Measurements from ENCODE around the gene TAX1BP1. TPM values are rescaled to one million over a fixed set of nuclear protein-coding genes. Genes with fewer than 3 reads are reported as not detected.

Gene TAX1BP1
- total RNA-seq, 5 donors from 2014 or later (not counting 1 experiment from before 2014, with no cell fraction given), result 80.2 to 118 (median 90.2) TPM

GRCh38 chr7:27751888-27752660 is 12.1 kb downstream of the TAX1BP1 start:
- ChIA-PET CTCF (interaction anchor here in 1 of 2 donors (1.4 kb wide), 1 partner anchor 12 kb away, joined by 3 read pairs; the partner anchor contains the start of gene TAX1BP1), POLR2A (no interaction called here)
- DNase-seq, result no peak
- ATAC-seq (replicated peaks in 1 of 4), result no peak
- Histone ChIP-seq H3K4me3 (ENCODE audit: control insufficient read depth in 1 of 2, extremely low read depth in 1 of 2, low read length in 1 of 2) (no peak overlapping the region), H3K27me3 (replicated peaks in 1 of 2; ENCODE audit: control insufficient read depth in 2 of 2, extremely low read depth in 1 of 2, insufficient read depth in 2 of 2, low read length in 1 of 2) (no peaks in the 10 kb centered on the region), H3K9me3 (no peaks in the 10 kb centered on the region), H3K36me3 (ENCODE audit: control insufficient read depth in 2 of 2, extremely low read depth in 1 of 2, insufficient read depth in 1 of 2, low read length in 1 of 2) (peaks cover 0 to 56% of the 10 kb centered on the region in 2 donors), H3K4me1 (ENCODE audit: control insufficient read depth in 1 of 2, extremely low read depth in 1 of 2, insufficient read depth in 2 of 2, low read length in 2 of 2) (no peaks in the 10 kb centered on the region), H3K27ac (ENCODE audit: low read length) (no peak overlapping the region)
- Mint-ChIP-seq H3K9me3 (no peaks in the 10 kb centered on the region), H3K4me3 (no peak overlapping the region), H3K27me3 (no peaks in the 10 kb centered on the region), H3K36me3 (peaks cover 69% of the 10 kb centered on the region), H3K27ac (no peak overlapping the region), H3K4me1 (peaks cover 65 to 75% (median 67%) of the 10 kb centered on the region in 3 donors)
- 100% methylated on average over 4 of the region's 6 CpGs for WGBS (ENCODE audit: insufficient coverage)

DNA sequence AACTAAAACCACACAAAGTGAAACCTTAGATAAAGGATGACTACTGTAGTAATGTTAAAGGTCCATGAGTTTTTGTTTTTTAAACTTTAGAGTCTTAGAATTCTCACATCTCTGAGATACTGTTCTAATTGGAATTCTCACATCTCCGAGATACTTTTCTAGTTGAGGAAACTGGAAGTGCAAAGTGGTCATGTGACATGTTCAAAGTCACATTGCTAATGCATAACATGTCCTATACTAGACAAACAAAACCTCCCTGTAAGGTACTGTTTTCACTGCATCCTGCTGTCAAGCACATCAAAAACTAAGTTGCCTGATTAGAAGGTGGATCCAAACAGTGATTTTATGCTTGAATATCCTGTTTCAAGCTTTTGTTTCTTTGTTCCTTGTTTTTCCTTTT is 13.9 kb downstream of the TAX1BP1 start:
- H3K27me3 Mint-ChIP-seq, result no peaks in the 10 kb centered on the region
- no peaks in the 10 kb centered on the region for H3K9me3 Mint-ChIP-seq
- H3K9me3 ChIP-seq, result no peaks in the 10 kb centered on the region
- POLR2A ChIA-PET, result no interaction called here
- H3K27ac Mint-ChIP-seq, result no peak overlapping the region
- CTCF ChIA-PET, result no interaction called here
- H3K36me3 Mint-ChIP-seq, result peaks cover 73% of the 10 kb centered on the region
- H3K4me3 ChIP-seq (ENCODE audit: control insufficient read depth in 1 of 2, extremely low read depth in 1 of 2, low read length in 1 of 2), result no peak overlapping the region
- H3K4me1 Mint-ChIP-seq, result peaks cover 64 to 72% (median 66%) of the 10 kb centered on the region in 3 donors
- H3K27me3 ChIP-seq (replicated peaks in 1 of 2; ENCODE audit: control insufficient read depth in 2 of 2, extremely low read depth in 1 of 2, insufficient read depth in 2 of 2, low read length in 1 of 2), result no peaks in the 10 kb centered on the region
- peaks cover 0 to 60% of the 10 kb centered on the region in 2 donors for H3K36me3 ChIP-seq (ENCODE audit: control insufficient read depth in 2 of 2, extremely low read depth in 1 of 2, insufficient read depth in 1 of 2, low read length in 1 of 2)
- ATAC-seq (replicated peaks in 1 of 4) (no peak), DNase-seq (no peak)
- no CpG with 5 or more reads among the region's 1 CpG for WGBS (ENCODE audit: insufficient coverage)
- no peak overlapping the region for H3K4me3 Mint-ChIP-seq
- no peaks in the 10 kb centered on the region for H3K4me1 ChIP-seq (ENCODE audit: control insufficient read depth in 1 of 2, extremely low read depth in 1 of 2, insufficient read depth in 2 of 2, low read length in 2 of 2)
- H3K27ac ChIP-seq (ENCODE audit: low read length), result no peak overlapping the region

DNA sequence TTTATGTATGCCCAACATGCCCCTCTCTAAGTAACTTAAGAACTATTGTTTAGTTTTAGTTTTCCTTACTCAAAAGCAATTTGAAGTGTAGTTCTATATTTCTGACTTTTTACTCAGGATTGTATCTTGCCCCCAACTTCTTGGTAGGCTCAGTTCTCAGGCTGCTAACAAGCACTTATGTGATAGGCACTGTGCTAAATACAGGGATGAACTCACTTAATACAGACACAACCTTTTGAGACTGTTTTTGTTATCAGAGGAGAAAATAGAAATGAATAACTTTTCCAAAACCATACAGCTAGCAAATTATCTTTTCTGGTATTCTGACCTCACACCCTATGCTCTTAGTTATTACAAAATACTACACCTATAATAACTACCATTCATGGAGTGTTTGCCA is 16.3 kb downstream of the TAX1BP1 start:
- Histone ChIP-seq H3K9me3 (no peaks in the 10 kb centered on the region), H3K27ac (ENCODE audit: low read length) (no peak overlapping the region), H3K36me3 (ENCODE audit: control insufficient read depth in 2 of 2, extremely low read depth in 1 of 2, insufficient read depth in 1 of 2, low read length in 1 of 2) (peaks cover 0 to 43% of the 10 kb centered on the region in 2 donors), H3K27me3 (replicated peaks in 1 of 2; ENCODE audit: control insufficient read depth in 2 of 2, extremely low read depth in 1 of 2, insufficient read depth in 2 of 2, low read length in 1 of 2) (no peaks in the 10 kb centered on the region), H3K4me3 (ENCODE audit: control insufficient read depth in 1 of 2, extremely low read depth in 1 of 2, low read length in 1 of 2) (no peak overlapping the region), H3K4me1 (ENCODE audit: control insufficient read depth in 1 of 2, extremely low read depth in 1 of 2, insufficient read depth in 2 of 2, low read length in 2 of 2) (no peaks in the 10 kb centered on the region)
- Mint-ChIP-seq H3K27ac (no peak overlapping the region), H3K4me1 (peaks cover 54 to 58% (median 54%) of the 10 kb centered on the region in 3 donors), H3K27me3 (no peaks in the 10 kb centered on the region), H3K4me3 (no peak overlapping the region), H3K9me3 (peaks cover 0 to 1% (median under 1%) of the 10 kb centered on the region in 3 donors), H3K36me3 (peaks cover 58% of the 10 kb centered on the region)
- ATAC-seq (replicated peaks in 1 of 4) (no peak), DNase-seq (no peak)
- ChIA-PET CTCF (no interaction called here), POLR2A (no interaction called here)

DNA sequence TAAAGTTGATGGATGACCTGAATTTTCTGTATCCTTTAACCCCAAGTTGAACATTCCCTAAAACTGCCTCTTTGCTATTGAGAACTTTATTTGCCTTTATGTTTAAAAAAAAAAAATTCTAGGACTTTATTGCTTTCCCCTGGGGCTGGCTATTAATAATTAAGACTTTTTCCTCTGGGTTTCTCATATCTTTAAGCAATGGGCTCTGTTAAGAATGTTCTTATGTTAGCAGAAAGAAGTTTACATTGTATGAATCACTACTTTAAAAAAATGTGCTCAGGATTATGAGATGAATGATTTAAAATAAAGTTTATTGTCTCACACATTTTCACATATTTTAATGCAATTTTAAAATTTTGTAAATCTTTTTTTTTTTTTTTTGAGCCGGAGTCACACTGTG is 19.5 kb downstream of the TAX1BP1 start:
- CTCF ChIA-PET, result no interaction called here
- no peak overlapping the region for H3K27ac ChIP-seq (ENCODE audit: low read length)
- POLR2A ChIA-PET, result no interaction called here
- Mint-ChIP-seq H3K27ac (no peak overlapping the region), H3K4me1 (peaks cover 45 to 59% (median 56%) of the 10 kb centered on the region in 3 donors), H3K4me3 (no peak overlapping the region), H3K27me3 (no peaks in the 10 kb centered on the region), H3K36me3 (peaks cover 50% of the 10 kb centered on the region), H3K9me3 (peaks cover 0 to 5% (median 4%) of the 10 kb centered on the region in 3 donors)
- ATAC-seq (replicated peaks in 1 of 4), result no peak
- no CpG with 5 or more reads among the region's 1 CpG for WGBS (ENCODE audit: insufficient coverage)
- H3K4me3 ChIP-seq (ENCODE audit: control insufficient read depth in 1 of 2, extremely low read depth in 1 of 2, low read length in 1 of 2), result no peak overlapping the region
- H3K36me3 ChIP-seq (ENCODE audit: control insufficient read depth in 2 of 2, extremely low read depth in 1 of 2, insufficient read depth in 1 of 2, low read length in 1 of 2), result peaks cover 0 to 39% of the 10 kb centered on the region in 2 donors
- no peaks in the 10 kb centered on the region for H3K27me3 ChIP-seq (replicated peaks in 1 of 2; ENCODE audit: control insufficient read depth in 2 of 2, extremely low read depth in 1 of 2, insufficient read depth in 2 of 2, low read length in 1 of 2)
- no peaks in the 10 kb centered on the region for H3K9me3 ChIP-seq
- DNase-seq, result no peak
- H3K4me1 ChIP-seq (ENCODE audit: control insufficient read depth in 1 of 2, extremely low read depth in 1 of 2, insufficient read depth in 2 of 2, low read length in 2 of 2), result no peaks in the 10 kb centered on the region

DNA sequence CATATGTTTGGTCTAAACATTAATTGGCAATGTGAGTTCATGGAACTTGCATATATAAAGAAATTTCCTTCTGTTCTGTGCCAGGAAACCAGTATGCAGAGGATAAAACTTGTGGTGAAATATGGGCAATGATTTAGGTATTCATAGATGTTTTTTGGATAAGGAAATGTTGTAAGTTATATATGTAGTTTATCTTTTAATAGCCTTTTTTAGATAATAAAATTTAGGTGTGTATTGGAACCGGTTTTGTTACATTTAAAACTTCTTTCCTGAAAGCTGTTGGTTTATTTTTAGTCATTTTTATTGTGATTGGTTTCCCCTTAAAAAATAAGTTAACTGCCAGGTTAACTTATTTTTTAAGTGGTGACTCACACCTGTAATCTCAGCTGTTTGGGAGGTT is 22.1 kb downstream of the TAX1BP1 start:
- ChIA-PET POLR2A (no interaction called here), CTCF (no interaction called here)
- Histone ChIP-seq H3K4me3 (ENCODE audit: control insufficient read depth in 1 of 2, extremely low read depth in 1 of 2, low read length in 1 of 2) (no peak overlapping the region), H3K36me3 (ENCODE audit: control insufficient read depth in 2 of 2, extremely low read depth in 1 of 2, insufficient read depth in 1 of 2, low read length in 1 of 2) (peaks cover 10 to 26% of the 10 kb centered on the region in 2 donors), H3K4me1 (ENCODE audit: control insufficient read depth in 1 of 2, extremely low read depth in 1 of 2, insufficient read depth in 2 of 2, low read length in 2 of 2) (no peaks in the 10 kb centered on the region), H3K27ac (ENCODE audit: low read length) (no peak overlapping the region), H3K27me3 (replicated peaks in 1 of 2; ENCODE audit: control insufficient read depth in 2 of 2, extremely low read depth in 1 of 2, insufficient read depth in 2 of 2, low read length in 1 of 2) (no peaks in the 10 kb centered on the region), H3K9me3 (no peaks in the 10 kb centered on the region)
- H3K9me3 Mint-ChIP-seq, result peaks cover 0 to 5% (median 4%) of the 10 kb centered on the region in 3 donors
- no peak for ATAC-seq (replicated peaks in 1 of 4)
- no peak for DNase-seq
- no peak overlapping the region for H3K27ac Mint-ChIP-seq
- peaks cover 37 to 46% (median 42%) of the 10 kb centered on the region in 3 donors for H3K4me1 Mint-ChIP-seq
- H3K27me3 Mint-ChIP-seq, result no peaks in the 10 kb centered on the region
- no CpG with 5 or more reads among the region's 1 CpG for WGBS (ENCODE audit: insufficient coverage)
- peaks cover 40% of the 10 kb centered on the region for H3K36me3 Mint-ChIP-seq
- H3K4me3 Mint-ChIP-seq, result no peak overlapping the region

DNA sequence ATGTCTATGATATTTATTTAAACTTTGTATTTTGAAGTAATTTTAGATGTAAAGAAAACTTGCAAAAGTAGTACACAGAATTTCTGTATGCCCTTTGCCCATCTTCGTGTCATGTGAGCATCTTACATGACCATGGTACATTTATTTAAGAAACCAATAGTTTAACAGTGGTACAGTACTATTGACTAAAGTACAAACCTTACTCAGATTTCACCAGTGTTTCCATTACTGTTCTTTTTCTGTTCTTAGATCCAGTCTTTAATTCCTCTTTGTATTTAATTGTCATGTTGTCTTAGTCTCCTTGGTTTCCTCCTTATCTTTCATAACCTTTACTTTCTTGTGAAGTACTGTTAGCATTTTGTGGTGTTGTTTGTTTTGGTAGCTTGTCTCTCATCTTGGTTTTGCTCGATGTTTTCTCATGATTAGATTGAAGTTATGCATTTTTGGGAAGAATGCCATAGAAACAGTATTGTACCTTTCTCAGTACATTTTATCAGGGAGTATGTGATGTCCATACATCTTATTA is 24.1 kb downstream of the TAX1BP1 start:
- no CpG with 5 or more reads among the region's 2 CpGs for WGBS (ENCODE audit: insufficient coverage)
- Mint-ChIP-seq H3K4me1 (peaks cover 29 to 46% (median 40%) of the 10 kb centered on the region in 3 donors), H3K27me3 (no peaks in the 10 kb centered on the region), H3K9me3 (peaks cover 0 to 5% (median 4%) of the 10 kb centered on the region in 3 donors), H3K27ac (no peak overlapping the region), H3K4me3 (no peak overlapping the region), H3K36me3 (peaks cover 29% of the 10 kb centered on the region)
- Histone ChIP-seq H3K36me3 (ENCODE audit: control insufficient read depth in 2 of 2, extremely low read depth in 1 of 2, insufficient read depth in 1 of 2, low read length in 1 of 2) (peaks cover 10 to 22% of the 10 kb centered on the region in 2 donors), H3K27me3 (replicated peaks in 1 of 2; ENCODE audit: control insufficient read depth in 2 of 2, extremely low read depth in 1 of 2, insufficient read depth in 2 of 2, low read length in 1 of 2) (no peaks in the 10 kb centered on the region), H3K27ac (ENCODE audit: low read length) (no peak overlapping the region), H3K4me1 (ENCODE audit: control insufficient read depth in 1 of 2, extremely low read depth in 1 of 2, insufficient read depth in 2 of 2, low read length in 2 of 2) (no peaks in the 10 kb centered on the region), H3K4me3 (ENCODE audit: control insufficient read depth in 1 of 2, extremely low read depth in 1 of 2, low read length in 1 of 2) (no peak overlapping the region), H3K9me3 (no peaks in the 10 kb centered on the region)
- CTCF ChIA-PET, result interaction anchor here in 1 of 2 donors (1.2 to 2.5 kb wide), 2 partner anchors 13 to 19 kb away, joined by 4 to 5 read pairs; no protein-coding TSS in a partner anchor
- ATAC-seq (replicated peaks in 1 of 4) (no peak), DNase-seq (no peak)
- POLR2A ChIA-PET, result interaction anchor here (0.5 to 0.7 kb wide), 2 partner anchors 9 to 1569 kb away, joined by 4 to 5 read pairs; no protein-coding TSS in a partner anchor
